Left lobe of liver (tissue), 2 donors: ENCODE measurements around the gene RBM26. TPM values are rescaled to one million over a fixed set of nuclear protein-coding genes. Genes with fewer than 3 reads are reported as not detected.
"Not testable (repeated sequence)": the region's sequence is repeated elsewhere in the genome, so short reads cannot be mapped to it uniquely, and the experiment has no call there.

ENCODE experiments used
- ATAC-seq: fragments of 200-7000 bp; cut with Tn5 transposase; one replicate; pipeline ENCODE4 v1.9.1; 2020; ENCODE audit warnings: mild to moderate bottlenecking, moderate library complexity
- DNase-seq: peaks from one replicate; pipeline ENCODE4 v3.0.0-alpha.2; 2020; ENCODE audit warnings: low spot score
- total RNA-seq: library from RNA; stranded (reverse); gene quantifications from one replicate; pipeline ENCODE4 v1.2.1, GENCODE V29; 2021
- donor health status: DM: no; HTN: no; CAD: no; lungs with moderate emphysema.
- donor health status: DM: no; HTN: yes; CAD: no.

RBM26 gene
- total RNA-seq, 1 donor from 2014 or later: 10.7 TPM

DNA sequence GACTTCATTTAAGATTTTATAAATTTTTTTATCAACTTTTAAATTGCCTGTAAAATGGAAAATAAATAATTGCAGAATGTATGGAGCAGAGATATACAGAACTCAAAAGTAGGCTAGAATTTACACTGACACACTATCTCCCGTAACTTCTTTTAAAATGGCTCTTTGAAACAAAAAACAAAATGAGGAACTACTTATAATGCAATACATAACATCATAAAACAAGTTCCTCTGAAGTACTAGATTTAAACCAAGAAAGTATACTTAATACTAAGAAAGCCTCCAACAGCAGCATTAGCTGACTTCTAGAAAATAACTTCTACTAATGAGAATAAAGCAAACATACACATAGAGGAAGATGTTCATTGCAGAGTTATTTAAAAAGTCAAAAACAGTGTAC lies 17.0 kb downstream of the RBM26 start:
- DNase-seq: no peak

DNA sequence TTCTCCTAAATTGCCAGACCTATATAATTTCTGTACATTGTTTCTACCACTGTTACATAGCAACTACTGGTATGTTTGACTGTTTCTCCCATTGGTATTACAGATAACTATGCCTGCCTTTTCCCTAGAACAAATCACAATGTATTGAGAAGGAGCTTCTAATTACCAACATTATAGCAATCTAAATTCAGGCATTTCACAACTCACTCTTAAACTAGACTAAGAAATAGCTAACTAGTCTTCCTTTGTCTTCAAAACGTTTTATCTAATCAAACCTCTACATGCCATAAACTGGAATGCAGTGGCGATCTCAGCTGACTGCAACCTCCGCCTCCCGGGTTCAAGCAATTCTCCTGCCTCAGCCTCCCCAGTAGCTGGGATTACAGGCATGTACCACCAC lies 18.2 kb downstream of the RBM26 start:
- ATAC-seq: no peak
- no peak for DNase-seq

More for the DNA sequence above, 17.0 kb downstream of the RBM26 start:
- ATAC-seq: no peak

DNA sequence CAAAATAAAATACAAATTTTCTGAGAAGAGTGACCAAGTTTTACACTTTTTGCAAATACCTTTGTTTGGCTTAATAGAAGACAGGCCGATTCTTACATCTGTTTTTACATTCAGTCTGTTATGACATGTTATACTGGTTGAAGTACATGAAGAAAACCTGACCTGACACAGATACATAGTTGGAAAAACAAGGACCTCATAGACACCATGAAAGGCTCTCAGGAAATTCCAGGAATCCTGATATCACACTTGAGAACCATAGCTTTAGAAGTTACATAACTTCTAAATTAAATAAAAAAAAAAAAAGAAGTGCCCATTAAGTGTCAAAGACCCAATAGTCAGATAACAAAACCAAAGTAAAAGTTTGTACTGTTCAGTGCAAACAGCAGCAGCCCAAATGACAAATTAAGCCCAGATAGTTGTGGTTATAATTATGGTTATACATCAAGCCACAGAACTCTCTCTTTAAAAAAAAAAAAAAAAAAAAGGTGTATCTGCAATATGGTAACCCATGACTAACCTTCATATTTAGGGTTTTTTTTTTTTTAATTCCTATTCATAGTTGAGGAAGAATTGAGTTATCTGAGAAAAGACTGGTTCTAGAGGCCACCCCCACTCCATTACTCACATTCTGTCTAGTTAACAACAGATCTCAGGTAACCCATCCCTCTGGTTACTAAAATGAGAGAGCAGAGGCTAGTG lies 19.8 kb downstream of the RBM26 start:
- ATAC-seq (no peak), DNase-seq (no peak)

DNA sequence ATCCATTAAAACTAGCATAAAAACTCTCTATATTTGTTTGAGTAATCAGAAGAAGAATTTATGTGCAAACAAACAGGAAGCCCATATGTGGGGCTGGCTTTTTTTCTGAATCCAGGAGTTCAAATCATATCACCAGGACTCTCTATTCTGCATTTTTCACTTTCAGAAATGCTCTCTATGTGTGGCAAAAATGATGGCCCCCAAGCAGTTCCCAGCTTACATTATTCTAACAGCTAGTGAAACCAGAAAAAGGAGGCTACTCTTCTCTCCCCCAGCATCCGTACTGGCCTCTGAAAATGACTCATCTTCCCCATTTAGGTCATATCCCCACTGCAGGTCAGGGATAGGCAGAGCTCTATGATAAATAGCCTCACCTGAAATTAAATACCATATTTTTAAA lies 20.4 kb downstream of the RBM26 start:
- DNase-seq: no peak
- peak; percentile 23 for ATAC-seq

DNA sequence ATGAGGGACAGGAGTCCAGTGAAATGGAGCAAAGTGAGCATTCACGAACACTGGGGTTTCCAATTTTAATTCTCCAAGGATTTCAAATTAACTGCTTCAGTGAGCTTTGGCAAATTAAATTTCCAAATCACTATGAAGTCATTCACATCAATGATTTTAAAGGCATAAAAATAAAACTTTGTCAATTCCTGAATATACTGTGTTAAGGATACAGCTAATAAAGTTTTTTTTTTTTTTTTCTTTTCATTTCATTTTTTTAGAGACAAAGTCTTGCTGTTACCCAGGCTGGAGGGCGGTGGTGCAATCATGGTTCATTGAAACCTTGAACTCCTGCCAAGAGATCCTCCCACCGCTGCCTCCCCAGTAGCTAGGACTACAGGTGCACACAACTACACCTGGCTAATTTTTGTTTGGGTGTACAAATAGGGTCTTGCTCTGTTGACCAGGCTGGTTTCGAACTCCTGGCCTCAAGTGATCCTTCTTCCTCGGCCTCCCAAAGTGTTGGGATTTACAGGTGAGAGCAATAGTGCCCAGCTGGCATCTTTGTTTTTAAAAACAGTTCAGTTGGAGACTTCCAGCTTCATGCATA lies 21.9 kb downstream of the RBM26 start:
- no peak for DNase-seq
- ATAC-seq: peak; percentile 49

DNA sequence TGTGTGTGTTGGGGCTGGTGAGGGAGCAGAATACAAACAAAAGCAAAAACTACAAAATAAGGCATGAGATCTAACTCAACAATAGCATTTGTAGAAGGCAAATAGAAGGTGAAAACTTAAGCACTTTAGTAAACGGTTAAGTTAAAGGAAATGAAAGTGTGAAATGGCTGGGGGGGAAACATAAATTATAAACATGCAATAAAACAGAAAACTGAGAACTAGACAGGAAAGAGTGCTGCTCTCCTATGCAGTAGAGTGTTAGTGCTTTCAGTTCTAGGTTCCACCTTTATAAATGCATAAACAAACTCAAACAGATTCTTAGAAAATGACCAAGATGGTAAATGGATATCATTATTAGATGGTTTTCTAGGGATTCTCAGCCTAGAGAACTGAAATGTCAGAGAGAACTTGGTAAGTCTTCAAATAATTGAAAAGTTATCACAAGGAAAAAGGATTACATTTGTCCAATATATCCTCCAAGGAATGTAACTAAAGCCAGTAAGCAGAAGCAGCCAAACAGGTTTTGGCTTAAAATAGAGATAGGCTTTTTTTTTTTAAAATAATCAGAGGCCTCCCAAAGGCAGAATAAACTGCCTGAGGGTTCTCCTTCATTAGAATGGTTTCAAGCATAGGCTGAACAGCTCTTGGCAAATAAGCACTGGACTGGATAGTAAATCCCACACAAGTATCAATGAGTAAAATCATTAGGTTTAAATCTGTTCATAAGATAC lies 23.3 kb downstream of the RBM26 start:
- no peak for DNase-seq
- ATAC-seq: no peak

DNA sequence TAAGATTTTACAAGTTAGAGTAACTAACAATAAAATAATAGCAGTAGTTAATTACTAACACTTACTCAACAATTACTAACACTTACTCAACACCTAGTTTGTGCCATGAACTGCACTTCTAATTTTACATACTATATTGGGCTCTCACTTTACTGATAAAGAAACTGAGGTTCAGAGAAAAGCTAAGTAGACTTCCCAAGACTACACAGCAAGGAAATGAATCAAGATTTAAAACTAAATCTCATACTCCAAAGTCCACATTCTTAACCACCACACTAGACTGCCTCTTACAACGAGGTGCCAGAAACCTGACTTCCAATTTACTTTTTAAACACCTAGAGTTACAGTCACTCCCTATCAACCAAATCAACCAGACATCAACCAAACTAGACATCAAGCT lies 25.1 kb downstream of the RBM26 start:
- ATAC-seq (no peak), DNase-seq (no peak)

DNA sequence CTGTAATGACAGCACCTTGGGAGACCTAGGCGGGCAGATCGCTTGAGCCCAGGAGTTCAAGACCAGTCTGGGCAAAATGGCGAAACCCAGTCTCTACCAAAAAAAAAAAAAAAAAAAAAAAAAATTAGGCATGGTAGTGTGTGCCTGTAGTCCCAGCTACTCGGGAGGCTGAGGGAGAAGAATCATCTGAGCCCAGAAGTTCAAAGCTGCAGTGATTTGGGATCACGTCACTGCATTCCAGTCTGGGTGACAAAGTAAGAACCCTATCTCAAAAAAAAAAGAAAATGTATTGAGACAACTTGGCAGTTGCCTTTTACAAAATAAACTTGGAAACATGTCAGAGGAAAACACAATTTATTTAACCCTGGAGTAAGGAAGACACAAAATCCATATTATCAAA lies 26.8 kb downstream of the RBM26 start:
- DNase-seq (no peak), ATAC-seq (no peak)

DNA sequence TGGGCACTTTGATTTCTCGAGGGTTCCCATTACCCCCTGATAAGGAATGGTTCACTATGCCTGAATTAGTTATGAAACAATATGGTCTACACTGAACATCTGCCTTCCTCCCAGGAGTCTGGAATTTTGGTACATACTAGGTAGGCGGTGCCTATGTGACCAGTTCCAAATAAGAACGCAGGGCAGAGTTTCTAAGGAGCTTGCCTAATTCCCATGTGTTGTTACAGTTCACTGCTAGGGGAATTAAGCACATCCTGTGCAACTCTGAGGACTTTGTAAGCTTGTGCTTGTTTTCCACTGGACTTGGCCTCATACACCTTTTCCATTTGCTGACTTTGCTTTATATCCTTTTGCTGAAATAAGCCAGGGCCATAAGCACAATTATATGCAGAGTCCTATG lies 29.2 kb downstream of the RBM26 start:
- DNase-seq (no peak), ATAC-seq (peak; percentile 43)

DNA sequence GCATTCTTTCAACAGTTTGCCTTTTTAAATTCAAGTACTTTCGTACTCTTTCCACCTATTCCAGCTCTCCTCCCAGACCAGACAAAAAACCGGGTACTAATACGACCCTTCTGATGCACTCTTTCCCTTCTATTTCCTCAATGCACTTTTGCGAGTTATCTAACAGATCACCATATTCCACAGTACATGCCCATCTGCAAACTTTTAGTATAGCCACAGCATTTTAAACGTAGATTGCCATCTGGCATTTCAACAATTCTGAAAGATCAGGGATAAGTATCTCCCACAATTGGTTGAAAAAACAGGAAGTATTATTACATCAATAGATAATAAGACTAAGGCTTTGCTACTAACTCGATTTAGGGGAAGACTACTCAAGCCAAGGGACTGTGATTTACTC lies 31.5 kb downstream of the RBM26 start:
- no peak for DNase-seq
- no peak for ATAC-seq

DNA sequence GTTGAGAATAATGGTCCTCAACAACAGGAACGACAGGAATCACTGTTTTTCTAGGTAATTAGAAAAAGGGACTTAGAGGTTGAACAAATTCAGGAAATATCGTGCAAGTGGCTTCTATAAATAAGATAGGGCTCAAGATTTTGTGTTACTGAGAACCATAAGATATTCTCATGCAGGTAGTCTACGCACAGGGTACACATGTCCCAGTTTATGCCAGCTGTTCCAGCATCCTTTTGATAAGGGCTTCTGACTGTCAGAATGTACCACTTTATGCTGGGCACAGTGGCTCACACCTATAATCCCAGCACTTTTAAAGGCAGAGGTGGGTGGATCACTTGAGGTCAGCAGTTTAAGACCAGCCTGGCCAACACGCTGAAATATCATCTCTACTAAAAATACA lies 32.1 kb downstream of the RBM26 start:
- no peak for DNase-seq
- no peak for ATAC-seq

DNA sequence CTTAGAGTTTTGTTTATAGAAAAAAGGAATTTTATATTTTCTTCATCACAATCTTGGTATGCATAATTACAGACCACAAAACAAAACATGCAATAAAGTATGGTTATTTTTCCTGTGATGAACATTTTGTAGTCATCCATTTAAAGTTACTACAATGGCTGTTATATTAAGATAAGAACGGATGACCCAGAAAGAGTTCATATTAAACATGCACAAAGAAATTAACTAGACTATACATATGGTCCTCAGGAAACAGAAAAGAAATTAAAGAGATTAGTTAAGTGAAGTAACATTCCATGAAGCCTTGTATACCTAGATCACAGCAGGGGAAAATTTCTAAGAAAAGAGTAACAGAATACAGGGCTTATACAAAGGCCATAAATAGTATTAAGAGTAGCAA lies 36.8 kb downstream of the RBM26 start:
- ATAC-seq: no peak

DNA sequence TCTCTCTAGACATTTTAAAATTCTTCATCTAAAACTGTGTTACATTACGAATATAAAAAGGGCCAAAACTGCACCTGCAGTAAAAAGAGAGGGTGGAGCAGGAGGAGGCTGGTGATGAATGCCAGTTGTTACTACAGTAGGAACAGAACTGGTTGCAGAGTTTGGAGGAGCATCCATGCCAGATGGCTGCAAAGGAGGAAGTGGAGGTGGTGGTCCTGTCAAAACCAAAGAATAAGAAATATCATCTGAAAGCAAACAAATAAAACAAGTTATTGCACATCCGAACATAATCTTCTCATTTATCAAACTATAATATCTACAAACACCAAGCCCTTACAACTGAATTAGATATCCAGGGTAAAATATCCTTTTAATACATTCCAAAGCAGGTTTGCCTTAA lies 40.1 kb downstream of the RBM26 start:
- ATAC-seq (no peak), DNase-seq (no peak)

More for the DNA sequence above, 36.8 kb downstream of the RBM26 start:
- DNase-seq: no peak

DNA sequence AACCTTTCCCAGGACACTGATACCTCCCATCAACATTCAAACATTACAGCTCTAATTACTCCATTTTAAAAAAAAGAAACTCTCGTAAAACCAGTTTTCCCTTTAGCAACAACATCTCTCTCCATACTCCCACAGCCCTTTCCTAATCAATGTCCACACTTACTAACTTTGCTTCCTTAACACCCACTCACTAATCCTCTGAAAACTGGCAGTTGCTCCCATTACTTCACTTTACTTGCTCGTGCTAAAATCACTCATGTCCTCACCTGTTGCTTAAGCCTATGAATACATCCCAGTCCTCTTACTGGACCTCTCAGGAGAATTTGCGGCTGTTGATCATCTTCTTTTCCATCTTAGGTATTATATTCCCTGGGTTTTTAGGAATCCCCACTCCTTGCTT lies 44.8 kb downstream of the RBM26 start:
- DNase-seq (no peak), ATAC-seq (no peak)

DNA sequence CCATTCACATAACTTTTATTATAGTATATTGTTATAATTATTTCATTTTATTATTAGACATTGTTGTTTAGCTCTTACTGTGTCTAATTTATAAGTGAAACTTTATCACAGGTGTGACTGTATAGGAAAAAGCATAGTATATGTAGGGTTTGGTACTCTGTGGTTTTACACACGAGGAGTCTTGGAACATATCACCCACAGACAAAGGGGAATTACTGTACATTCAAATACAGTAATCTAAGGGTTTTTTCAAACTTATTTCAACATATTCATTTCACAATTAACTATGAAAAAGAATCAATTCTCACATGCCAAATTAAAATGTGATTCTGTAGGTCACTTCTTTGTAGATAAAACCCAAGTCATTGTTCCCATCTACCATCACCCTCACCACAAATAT lies 46.0 kb downstream of the RBM26 start:
- no peak for DNase-seq
- ATAC-seq: no peak

DNA sequence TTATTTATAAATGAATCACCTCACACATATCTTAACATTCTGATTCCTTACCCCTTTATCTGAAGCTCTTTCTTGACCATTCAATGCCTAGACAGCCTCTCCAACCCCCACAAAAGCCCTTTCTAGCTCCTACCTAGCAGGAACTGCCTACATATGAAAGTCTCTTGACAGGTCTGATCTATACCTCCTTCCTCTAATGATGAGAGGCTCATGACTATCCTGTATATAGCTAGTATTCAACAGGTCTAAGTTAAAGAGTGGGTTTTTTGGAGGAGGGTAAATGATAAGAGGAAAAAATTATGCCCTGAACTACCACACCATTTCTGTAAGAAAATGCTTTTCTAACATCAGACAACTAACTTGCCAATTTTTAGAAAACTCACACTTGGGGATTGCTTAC lies 47.0 kb downstream of the RBM26 start:
- DNase-seq (no peak), ATAC-seq (no peak)

DNA sequence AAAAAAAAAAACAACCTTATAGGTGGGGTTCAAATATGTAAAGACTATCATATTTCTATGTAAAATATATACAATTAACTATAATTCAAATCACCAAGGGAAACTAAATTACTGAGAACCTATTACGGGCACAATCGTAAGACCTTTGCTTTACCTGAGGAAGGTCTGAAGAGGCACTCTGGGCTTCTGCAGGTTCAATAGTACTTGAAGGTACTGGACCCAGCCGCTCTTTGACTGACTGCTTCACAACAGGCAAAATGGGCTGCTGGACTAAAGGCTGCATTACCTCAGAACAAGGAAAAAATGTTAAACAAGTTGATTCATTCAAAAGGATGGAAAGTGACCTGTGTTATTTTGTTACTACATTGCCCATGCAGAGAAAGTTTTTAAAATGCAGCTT lies 51.8 kb downstream of the RBM26 start:
- no peak for DNase-seq
- no peak for ATAC-seq

DNA sequence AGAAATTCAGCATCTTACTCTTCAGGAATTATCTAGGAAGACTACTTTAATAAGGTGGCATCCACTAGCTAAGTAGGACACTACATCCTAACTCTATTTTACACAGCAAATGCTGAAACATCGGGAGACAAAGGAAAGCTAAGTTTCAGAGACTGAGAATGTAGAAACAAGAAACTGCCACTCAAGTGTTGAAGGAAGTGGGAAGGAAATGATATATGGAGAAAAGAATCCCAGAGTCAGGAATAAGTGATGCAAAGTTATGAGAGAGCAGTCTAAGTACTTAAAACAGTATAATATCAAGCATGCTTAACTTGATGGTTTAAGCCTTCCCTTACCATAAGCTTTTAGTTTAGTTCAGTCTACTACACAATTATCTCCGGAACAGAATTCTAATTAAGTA lies 52.4 kb downstream of the RBM26 start:
- ATAC-seq (no peak), DNase-seq (no peak)

DNA sequence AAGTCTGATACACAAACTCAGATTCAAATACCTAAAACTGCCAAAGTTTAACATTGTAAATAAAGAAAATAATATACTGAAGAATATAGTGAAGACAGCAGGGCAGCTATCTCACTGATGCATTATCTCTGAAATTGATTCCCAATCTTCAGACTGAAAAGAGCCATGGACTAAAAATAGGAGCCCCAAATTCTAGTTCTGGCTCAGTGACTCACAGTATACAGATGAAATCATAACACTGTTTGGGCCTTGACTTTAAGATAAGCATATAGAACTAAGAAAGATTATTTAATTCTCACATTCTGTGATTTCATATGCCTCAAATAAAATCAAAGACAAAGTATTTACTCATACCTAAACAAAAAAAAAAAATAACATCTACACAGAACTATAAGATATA lies 53.9 kb downstream of the RBM26 start:
- ATAC-seq (no peak), DNase-seq (no peak)

DNA sequence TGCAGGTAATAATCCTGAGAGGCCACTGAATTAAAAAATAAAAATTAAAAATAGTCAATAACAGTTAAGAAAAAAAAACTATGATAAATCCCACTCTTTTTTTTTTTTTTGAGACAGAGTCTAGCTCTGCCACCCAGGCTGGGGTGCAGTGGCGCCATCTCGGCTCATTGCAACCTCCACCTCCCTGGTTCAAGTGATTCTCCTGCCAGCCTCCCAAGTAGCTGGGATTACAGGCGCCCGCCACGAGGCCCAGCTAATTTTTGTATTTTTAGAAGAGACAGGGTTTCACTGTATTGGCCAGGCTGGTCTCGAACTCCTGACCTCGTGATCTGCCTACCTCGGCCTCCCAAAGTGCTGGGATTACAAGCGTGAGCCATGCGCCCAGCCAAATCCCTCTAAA lies 56.4 kb downstream of the RBM26 start:
- DNase-seq, ATAC-seq: not testable (repeated sequence)

DNA sequence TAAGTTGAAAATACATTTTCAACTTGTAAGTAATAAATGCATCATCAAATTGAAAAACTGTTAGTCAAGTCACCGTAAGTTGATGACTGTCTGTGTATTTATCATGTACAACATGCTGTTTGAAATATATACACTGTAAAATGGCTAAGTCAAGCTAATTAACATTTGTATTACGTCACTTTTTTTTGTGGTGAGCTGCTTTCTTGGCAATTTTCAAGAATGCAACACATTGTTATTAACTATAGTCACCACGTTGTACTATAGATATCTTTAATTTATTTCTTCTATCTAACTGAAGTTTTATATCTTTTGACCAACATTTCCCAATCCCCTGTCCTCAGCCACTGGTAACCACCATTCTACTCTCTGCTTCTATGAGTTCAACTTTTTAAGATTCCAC lies 57.0 kb downstream of the RBM26 start:
- ATAC-seq (no peak), DNase-seq (no peak)

DNA sequence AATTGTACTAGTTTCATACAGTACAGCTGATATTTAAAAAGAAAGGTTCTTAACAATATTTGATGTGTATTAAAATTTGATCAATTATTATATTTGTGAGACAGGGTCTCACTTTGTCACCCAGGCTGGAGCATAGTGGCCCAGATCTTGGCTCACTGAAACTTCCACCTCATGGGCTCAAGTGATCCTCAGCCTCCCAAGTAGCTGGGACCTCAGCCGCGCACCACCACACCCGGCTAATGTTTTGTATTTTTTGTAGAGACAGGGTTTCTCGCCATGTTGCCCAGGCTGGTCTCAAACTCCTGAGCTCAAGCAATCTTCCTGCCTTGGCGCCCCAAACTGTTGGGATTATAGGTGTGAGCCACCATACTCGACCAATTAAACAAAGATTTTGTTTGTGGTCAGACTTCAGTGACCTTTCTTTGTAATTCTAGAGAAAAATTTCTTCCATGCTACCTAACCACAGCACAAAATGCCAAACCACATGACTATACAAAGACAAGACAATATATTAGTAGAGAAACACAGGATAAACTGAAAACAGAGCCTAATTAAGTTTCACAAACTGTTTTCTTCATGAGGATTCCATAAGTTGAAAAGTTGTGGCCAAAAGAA lies 59.6 kb downstream of the RBM26 start:
- ATAC-seq (no peak), DNase-seq (no peak)
